Cerebellar nuclear complex (tissue), 1 donor: ENCODE data around the gene ALPP.
"Not testable (repeated sequence)": the region's sequence is repeated elsewhere in the genome, so short reads cannot be mapped to it uniquely, and the experiment has no call there.

Experiments used
- DNase-seq, 2 experiments: peaks; one replicate each; lab custom pipeline; 2025; lab: John Stamatoyannopoulos, UW

ALPP gene

DNA sequence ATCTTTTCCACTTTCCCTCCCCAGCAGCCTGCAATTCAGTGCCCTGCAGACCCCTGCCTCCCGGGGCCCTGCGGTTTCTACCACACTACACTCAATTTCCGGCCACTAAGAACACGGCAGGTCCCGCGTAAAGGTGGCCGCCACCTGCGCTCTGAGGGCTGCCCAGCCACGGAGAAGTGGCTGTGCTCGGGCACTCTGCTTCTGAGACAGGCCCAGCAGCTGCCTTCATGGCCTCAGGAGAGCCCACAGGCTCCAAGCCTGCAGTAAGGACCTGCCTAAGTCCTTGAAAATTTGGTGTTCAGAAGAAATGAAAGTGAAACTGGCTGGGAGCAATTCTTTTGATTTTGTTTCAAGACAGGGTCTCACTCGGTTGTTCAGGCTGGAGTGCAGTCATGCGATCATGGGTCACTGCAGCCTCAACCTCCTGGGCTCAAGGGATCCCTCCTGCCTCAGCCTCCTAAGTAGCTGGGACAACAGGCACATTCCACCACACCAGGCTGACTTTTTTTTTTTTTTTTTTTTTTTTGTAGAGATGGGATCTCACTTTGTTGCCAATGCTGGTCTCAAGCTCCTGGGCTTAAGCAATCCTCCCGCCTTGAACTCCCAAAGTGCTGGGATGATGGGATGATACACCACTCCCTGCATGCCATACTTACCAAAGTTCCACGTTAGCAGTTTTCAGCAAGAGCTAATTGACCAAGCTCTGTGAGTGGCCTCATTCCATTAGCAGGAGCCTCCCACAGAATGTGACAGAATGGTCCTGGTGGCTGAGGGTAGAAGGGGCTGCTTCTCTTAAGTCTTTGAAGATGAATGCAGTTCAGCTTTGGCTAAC, 14.6 kb upstream of the ALPP start:
- no peak for DNase-seq

DNA sequence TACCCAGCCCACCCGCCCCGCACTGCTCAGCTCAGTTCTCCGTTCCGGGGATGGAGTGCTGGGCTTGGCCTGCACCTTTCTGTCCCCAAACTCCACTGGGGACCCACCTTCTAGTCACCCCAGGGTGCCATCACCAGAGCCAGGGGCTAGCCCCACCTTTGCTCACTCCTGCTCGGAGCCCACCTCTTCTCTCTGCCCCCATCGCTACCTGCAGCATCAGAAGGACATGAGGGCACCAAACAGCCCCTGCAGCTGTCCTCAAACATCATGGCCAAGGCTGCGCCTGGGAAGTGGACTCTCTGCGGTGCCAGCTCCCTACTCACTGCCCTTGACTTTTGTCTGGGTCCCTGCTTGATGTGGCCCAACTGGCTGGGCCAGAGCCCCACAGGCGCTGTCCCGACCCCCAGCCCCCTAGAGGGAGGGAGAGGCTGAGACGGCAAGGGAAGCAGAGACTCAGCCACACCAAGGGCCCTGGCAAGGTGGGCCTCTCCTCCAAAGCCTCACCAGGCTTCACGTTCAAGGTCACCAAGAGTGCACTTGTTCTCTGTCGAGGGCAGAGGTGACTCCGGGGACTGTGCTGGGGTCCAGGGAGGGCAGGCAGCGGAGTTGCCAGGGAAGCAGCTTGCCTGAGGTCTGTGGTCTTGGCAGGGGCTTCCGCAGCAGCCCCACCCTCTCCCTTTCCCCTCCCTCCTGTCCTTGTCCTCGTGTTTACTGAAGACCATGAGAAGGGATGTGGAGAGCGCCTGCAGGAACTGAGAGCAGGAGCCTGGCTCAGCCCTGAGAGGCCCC, 13.6 kb upstream of the ALPP start:
- DNase-seq: not testable (repeated sequence)

DNA sequence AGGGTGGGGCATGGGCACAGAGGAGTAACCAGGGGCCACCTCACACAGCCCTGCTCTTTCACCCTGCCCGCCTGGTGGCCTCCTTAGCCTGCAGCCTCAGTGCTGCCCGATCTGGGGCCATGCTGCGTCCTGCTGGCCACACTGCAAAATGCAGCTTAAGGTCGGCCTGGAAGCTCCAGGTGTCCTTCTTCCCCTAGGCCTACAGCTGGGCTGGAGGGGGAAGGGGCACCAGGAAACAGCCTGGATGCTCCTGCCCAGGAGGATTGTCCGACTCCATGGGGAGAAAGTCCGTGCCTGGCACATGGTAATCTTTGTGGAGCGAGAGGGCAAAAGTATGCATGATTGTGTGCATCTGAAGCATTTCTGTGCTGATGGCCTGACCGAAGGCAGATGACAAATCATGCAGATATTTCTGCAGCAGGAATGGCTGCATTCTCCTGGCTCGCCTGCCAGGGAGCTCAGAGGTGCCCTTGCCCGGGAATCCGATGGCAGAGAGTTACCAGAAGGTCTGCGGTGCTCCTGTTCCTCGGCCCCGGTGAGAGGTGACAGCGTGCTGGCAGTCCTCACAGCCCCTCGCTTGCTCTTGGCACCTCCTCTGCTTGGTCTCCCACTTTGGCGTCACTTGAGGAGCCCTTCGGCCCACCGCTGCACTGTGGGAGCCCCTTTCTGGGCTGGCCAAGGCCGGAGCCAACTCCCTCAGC, 12.8 kb upstream of the ALPP start:
- DNase-seq: no peak

DNA sequence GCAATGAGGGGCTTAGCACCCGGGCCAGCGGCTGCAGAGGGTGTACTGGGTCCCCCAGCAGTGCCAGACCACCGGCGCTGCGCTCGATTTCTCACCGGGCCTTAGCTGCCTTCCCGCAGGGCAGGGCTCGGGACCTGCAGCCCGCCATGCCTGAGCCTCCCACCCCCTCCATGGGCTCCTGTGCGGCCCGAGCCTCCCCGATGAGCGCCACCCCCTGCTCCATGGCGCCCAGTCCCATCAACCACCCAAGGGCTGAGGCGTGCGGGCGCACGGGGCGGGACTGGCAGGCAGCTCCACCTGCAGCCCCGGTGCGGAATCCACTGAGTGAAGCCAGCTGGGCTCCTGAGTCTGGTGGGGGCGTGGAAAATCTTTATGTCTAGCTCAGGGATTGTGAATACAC, 12.1 kb upstream of the ALPP start:
- not testable (repeated sequence) for DNase-seq

DNA sequence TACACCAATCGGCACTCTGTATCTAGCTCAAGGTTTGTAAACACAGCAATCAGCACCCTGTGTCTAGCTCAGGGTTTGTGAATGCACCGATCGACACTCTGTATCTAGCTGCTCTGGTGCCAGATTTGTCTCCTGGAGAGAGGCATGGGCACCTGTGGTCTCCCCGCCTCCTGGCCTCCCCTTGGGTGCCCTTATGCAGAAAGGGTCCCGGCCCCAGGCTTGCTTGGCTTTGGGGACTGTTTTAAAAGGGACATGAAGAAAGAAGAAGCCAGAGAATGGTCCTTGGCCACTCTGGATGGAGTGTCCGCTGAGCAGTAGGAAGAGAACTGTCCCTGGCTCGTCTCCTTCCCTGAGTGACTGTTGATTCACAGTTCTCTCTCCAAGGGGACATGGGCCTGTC, 11.5 kb upstream of the ALPP start:
- no peak for DNase-seq

DNA sequence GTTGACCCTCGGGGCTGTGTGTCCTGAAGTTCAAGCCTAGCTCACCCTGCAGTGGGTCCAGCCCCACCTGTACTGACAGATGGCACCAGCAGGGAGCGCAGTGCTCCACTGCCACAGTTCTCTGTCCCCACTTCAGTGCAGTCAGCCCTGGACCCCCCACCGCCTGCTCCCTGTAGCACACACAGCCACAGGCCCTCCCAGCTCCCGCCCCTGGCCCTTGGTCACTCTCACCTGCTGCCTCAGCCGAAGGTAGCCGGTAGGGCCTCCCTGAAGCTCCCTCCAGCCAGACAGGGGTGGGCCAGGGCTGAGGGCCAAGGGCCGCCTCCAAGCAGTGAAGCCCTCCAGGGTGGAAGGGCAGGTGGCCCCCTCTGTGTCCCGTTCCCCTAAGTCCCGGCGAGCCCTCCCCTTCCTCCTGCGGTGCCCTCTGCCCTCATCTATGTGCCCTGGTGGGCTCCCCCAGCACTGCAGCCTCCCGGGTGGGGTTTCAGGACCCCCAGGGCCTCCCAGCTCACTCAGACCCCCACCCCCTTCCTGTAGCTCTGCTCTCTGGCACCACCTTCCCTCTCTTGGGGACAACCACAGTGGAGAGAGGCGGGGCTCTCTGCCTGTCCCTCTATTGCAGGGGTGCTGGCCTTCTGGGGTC, 10.8 kb upstream of the ALPP start:
- DNase-seq: no peak

DNA sequence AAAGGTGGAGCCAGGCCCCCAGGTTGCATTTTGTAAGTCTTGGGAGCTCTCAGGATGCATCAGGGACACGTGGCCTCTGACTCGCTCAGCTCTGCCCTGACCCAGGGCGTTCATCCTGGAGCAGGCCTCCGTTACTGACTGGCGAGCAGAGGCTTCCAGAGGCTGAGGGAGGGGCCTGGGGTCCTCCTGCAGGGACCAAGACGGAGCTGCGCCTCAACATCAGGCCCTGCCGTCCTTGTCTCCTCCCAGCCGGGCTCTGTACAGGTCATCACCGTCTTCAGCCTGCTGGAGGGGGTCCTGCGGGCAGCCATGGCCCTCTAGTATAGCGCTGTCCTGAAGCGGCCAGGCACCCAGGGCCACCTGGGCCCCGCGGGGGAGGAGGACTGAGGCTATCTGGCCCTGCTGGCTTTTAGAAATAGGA, 10.2 kb upstream of the ALPP start:
- no peak for DNase-seq

DNA sequence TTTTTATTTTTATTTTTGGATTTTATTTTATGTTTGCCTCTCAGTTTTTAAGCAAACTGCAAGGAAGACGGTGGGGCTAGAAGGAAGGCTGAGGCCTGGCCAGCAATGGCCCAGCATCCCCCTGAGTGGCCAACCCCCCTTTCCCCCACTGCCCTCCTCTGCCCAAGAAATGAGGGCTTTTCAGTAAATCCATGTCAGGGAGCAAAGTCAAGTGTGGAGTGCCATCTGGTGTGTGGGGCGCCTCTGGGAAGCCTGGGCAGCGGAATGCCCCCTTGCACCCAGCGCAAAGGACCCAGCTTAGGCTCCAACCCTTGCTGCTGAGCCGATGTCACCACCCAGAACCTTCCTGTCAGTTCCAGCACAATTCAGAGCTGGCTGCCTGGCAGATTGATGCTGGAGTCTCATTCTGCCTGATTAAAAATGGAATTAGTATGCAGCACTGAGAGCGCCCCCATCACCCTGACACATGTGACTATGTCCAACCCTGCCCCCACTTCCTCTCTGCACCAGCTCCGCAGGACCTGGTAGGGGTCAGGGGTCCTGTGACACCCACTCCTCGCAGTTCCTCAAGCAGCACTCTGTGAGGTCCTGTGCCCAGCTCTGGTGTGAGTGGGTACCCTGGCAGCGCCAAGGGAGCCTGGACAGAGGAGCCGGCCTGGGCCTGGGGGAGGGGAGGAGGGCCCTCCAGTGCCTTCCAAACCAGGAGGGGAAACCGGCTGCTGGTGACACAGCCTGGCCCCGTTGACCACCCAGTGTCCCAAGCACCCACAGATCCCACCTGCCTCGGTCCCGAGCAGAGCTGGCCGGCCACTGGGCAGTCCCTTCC, 9.2 kb upstream of the ALPP start:
- DNase-seq: no peak

DNA sequence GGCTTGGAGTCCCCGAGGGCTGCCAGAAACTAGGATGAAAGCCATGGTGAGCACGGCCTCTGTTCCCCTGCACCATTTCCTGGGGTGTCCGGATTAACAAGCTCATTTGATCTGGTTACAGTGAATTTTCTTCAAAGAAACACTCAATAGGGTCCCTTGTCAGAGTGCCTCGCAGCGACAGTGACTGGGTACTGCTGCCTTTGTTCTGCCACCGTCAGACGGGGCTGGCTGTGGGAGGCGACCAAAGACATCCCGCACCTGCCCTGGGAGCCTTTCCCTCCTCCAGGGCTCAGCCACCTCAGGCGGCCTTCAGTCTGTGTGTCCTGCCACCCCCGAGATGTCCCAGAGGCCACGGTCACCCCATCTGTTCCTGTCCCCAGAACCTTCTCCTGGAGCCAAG, 8.5 kb upstream of the ALPP start:
- not testable (repeated sequence) for DNase-seq

DNA sequence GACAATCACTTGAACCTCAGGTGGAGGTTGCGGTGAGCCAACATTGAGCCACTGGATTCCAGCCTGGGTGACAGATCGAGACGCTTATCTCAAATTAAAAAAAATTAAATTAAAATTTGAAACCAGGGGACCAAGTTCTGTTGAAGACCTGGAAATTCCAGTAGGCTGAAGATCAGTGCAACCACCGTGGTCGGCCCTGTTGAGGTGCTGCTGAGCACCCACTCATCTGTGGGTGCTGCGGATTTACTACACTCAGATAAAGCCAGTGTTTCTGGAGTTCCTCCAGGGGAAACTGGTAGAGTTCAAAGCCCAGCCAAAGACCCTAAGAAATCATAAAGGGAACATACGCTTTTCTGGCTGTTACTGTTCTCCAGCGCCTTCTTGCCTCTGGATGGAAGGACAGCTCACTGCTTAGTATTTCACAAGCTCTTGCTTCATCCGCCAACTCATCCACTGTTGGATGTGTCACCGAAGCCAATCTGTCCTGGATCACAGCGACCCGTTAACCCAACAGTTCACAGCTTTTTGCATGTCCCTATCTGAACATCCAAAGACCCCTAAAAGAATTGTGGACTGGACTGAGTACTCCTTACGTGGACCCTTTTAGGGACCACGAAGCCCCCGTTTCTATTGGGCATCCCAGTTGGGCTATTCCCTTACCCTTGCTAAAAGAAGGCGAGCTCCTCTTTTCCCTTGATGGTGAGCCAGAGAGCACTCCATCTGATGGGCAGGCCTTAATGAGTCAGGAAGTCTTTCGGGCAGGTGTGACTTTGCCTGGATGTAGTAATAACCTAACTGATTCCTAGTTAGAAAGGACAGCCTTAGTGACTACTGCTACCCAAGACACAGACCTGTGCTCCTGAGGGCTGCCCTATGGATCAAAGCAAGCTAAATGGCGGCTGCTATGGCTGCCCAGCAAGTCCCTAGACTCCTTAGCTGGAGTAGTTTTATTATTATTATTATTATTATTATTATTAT, 6.0 kb upstream of the ALPP start:
- DNase-seq: no peak

DNA sequence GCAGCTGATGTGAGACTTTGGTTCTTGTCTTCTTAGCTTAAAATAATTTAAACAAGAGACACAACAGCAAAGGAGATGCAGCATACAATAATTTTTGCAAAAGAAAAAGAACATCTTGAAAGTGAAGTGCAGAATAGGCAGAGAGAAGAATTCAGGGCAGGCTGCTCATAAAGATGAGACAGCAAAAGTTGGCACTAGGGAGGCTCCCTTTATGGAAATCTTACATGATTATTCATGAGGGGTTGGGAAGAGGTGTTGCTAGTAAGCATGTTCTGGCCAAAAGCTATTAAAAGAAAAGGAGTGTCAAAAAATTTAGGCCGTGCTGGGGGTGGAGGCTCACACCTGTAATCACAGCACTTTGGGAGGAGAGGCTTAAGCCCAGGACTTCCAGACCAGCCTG, 4.2 kb upstream of the ALPP start:
- DNase-seq: no peak

DNA sequence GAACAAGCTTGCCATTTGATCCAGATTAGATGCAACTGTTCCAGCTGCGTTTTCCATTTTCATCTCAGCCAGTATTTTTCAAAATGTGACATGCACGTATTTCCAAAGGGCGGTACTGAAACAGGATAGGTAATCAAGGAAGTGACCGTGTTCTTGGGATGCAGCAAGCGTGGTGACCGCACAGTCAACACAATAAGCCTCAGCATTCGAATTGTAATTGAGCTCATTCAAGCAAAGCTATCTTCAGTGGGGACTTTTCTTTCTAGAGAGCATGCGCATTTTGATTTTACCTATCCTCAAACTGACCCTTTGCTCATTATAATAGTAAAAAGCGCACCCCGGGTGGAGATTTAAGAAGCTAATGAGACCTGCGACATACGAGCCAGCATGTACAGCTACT, 3.4 kb upstream of the ALPP start:
- DNase-seq: no peak

DNA sequence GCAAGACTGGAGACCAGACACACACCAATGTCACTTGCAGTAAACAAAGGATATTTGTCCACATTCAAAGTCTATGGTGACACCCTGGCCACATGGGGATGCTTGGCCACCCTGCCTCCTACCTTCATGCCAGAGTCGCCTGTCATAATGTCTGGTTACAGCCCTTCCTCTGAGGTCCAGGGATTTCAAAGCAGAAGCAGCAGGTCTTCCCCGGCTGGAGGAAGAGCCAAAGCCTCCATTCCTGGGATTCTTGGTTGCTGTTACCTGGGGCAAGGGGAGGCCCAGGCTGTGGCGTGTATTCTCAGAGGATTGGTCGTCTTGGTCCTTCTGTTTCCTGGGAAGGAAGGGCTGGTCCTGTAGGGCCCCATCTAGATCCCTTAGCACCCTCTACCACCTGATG, 2.3 kb upstream of the ALPP start:
- no peak for DNase-seq

DNA sequence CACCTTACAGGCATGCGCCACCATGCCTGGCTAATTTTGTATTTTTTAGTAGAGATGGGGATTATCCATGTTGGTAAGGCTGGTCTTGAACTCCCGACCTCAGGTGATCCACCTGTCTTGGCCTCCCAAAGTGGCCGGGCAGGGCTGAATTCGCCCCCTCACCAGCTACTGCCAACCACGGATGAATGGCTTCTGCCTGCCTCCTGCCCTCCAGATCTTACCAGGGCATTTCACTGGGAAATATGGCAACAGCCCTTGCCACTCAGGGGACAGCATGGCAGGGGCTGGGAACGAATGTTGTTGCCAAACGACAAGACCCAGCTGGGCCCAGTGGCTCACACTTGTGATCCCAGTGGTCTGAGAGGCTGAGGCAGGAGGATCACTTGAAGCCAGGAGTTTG, 1.8 kb upstream of the ALPP start:
- DNase-seq: no peak

DNA sequence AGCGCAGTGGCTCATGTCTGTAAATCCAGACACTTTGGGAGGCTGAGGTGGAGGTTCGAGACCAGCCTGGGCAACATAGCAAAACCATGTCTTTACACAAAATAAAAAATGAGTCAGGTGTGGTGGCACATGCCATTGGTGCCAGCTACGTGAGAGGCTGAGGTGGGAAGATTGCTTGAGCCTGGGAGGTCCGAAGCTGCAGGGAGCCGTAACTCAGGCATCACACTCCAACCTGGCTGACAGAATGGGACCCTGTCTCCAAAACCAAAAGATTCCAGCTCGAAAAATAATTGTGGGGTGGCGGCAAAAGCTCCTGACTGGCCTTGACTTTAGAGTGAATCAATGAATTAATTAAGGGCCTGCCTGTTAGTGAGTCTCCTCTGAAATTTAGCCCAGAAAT, 1.2 kb upstream of the ALPP start:
- no peak for DNase-seq

DNA sequence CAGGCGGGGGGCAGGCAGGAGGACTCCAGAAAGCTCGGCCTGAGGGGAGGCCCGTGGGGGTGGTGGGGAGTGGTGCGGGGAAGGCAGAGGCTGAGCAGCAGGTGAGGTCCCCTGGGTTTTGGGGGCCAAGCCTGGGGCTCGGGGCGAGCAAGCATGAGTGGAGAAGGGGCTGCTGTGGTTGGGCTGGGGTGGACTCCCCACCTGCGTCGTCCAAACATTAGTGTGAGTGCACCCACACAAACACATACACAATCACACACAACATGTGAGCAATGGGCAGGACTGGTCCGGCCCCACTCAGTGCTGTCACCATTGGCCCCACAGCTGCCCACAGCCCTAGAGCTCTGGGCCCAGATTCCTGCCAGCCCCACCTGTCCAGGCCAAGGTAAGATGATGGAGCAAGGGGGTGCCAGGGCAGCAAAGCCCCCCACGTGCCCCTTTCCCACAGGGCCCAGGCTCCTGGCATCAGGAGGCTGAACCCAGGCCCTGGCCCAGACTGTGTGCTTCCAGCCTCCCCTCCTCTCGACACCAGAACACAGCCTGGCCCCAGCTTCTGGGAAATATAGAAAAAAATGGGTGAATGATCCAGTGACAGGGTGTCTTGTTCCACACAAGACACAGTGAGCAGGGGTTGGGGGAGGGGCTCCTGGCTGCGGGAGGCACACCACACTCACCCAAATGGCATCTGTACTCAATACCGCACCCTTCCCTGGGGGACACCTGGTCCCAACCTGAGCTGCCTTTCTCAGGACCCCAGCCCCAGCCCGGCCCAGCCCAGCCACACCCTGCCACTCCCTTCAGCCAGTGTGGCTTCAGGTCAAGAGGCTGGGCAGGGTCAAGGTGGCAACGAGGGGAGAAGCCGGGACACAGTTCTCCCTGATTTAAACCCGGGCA, 463 bp upstream of the ALPP start:
- no peak for DNase-seq

DNA sequence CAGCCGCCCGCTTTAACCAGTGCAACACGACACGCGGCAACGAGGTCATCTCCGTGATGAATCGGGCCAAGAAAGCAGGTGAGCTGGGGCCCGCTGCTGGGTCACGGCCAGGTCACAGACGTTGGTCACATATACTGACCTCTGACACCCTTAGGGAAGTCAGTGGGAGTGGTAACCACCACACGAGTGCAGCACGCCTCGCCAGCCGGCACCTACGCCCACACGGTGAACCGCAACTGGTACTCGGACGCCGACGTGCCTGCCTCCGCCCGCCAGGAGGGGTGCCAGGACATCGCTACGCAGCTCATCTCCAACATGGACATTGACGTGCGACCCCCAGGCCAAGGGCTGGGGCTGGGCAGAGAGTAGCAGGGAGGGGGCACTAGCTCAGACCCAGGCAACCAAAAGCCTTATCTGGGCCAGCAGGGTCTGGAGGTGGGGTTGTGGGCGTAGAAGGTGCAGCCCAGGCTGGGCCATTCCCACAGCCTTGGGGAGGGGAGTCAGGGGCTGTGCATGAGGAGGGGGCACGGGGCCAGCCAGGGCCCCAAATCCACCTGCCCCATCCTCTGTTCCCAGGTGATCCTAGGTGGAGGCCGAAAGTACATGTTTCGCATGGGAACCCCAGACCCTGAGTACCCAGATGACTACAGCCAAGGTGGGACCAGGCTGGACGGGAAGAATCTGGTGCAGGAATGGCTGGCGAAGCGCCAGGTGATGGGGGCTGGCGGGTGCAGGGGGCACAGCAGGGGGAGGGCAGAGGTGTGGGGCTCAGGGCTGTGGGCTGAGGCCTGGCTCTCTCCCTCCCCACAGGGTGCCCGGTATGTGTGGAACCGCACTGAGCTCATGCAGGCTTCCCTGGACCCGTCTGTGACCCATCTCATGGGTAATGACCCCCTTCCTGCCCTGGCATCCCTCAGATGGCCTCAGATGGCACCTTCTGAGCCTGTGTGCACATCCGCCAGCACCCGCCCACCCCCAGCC, 1.3 kb downstream of the ALPP start:
- not testable (repeated sequence) for DNase-seq
